H9 (cell line): Measurements from ENCODE around the gene KLHDC10. TPM values are rescaled to one million over a fixed set of nuclear protein-coding genes. Genes with fewer than 3 reads are reported as not detected.

Experiments used
- DNase-seq: peaks from one replicate; pipeline ENCODE4 v3.0.0-alpha.2; 2017
- H2AFZ ChIP-seq: one replicate; pipeline ENCODE4 v1.6.1; 2013; ENCODE audit warnings: mild to moderate bottlenecking, low read length, control low read depth, moderate library complexity
- H2AK5ac ChIP-seq: 2 replicates; pipeline ENCODE4 v1.6.1; 2013; ENCODE audit warnings: low read length, control low read depth, mixed read lengths; ENCODE audit not compliant: insufficient read length
- H2BK120ac ChIP-seq: one replicate; pipeline ENCODE4 v1.6.1; 2013; ENCODE audit warnings: low read depth, mild to moderate bottlenecking, low read length, control low read depth, inconsistent platforms; ENCODE audit not compliant: poor library complexity, severe bottlenecking
- H2BK12ac ChIP-seq: 2 replicates; pipeline ENCODE4 v1.6.1; 2013; ENCODE audit warnings: low read length, control low read depth, mixed read lengths, low read depth; ENCODE audit not compliant: insufficient read length
- H2BK15ac ChIP-seq: 2 replicates; pipeline ENCODE4 v1.6.1; 2013; ENCODE audit warnings: low read depth, low read length, control low read depth
- H2BK20ac ChIP-seq: one replicate; pipeline ENCODE4 v1.6.1; 2013; ENCODE audit warnings: low read depth, mild to moderate bottlenecking, low read length, control low read depth, inconsistent platforms; ENCODE audit not compliant: poor library complexity, severe bottlenecking
- H2BK5ac ChIP-seq: 2 replicates; pipeline ENCODE4 v1.6.1; 2013; ENCODE audit warnings: low read length, control low read depth, mixed read lengths; ENCODE audit not compliant: insufficient read length
- H3K14ac ChIP-seq: 2 replicates; pipeline ENCODE4 v1.6.1; 2013; ENCODE audit warnings: low read length, control low read depth; ENCODE audit not compliant: insufficient read depth
- H3K18ac ChIP-seq: 2 replicates; pipeline ENCODE4 v1.6.1; 2013; ENCODE audit warnings: low read depth, mild to moderate bottlenecking, mixed read lengths, low read length, control low read depth; ENCODE audit not compliant: insufficient read length
- H3K23ac ChIP-seq: 2 replicates; pipeline ENCODE4 v1.6.1; 2013; ENCODE audit warnings: low read length, control low read depth, mixed read lengths, low read depth; ENCODE audit not compliant: insufficient read length
- H3K23me2 ChIP-seq: 2 replicates; pipeline ENCODE4 v1.6.1; 2013; ENCODE audit warnings: low read depth, mild to moderate bottlenecking, mixed read lengths, low read length, control low read depth; ENCODE audit not compliant: insufficient read length, poor library complexity, severe bottlenecking
- H3K27ac ChIP-seq: 2 replicates; pipeline ENCODE4 v1.5.1; 2013; ENCODE audit warnings: low read length, control low read depth, mixed read lengths, low read depth; ENCODE audit not compliant: insufficient read length
- H3K27me3 ChIP-seq: 2 replicates; pipeline ENCODE4 v1.6.1; 2013; ENCODE audit warnings: low read length, control low read depth, inconsistent platforms; ENCODE audit not compliant: insufficient read depth
- H3K4ac ChIP-seq: 2 replicates; pipeline ENCODE4 v1.6.1; 2013; ENCODE audit warnings: low read depth, mild to moderate bottlenecking, control low read depth, inconsistent platforms, low read length, moderate library complexity
- H3K4me1 ChIP-seq: 2 replicates; pipeline ENCODE4 v1.6.1; 2013; ENCODE audit warnings: low read length, control low read depth, inconsistent platforms; ENCODE audit not compliant: insufficient read depth
- H3K4me2 ChIP-seq: 2 replicates; pipeline ENCODE4 v1.6.1; 2013; ENCODE audit warnings: low read length, control low read depth, mixed read lengths; ENCODE audit not compliant: insufficient read length, insufficient read depth
- H3K56ac ChIP-seq: 2 replicates; pipeline ENCODE4 v1.6.1; 2013; ENCODE audit warnings: low read depth, mild to moderate bottlenecking, mixed read lengths, low read length, control low read depth; ENCODE audit not compliant: insufficient read length
- H3K79me1 ChIP-seq: 2 replicates; pipeline ENCODE4 v1.6.1; 2013; ENCODE audit warnings: low read depth, mild to moderate bottlenecking, moderate library complexity, low read length, control low read depth, inconsistent platforms; ENCODE audit not compliant: insufficient read depth, poor library complexity, severe bottlenecking
- H3K79me2 ChIP-seq: 2 replicates; pipeline ENCODE4 v1.6.1; 2013; ENCODE audit warnings: low read length, control low read depth, inconsistent platforms; ENCODE audit not compliant: insufficient read depth
- H3K9ac ChIP-seq: 2 replicates; pipeline ENCODE4 v1.6.1; 2013; ENCODE audit warnings: low read length, control low read depth, mixed read lengths; ENCODE audit not compliant: insufficient read length; ENCODE audit errors: extremely low read depth
- H3K9me3 ChIP-seq: one replicate; pipeline ENCODE4 v1.6.1; 2013; ENCODE audit warnings: low read depth, low read length, inconsistent platforms; ENCODE audit not compliant: control insufficient read depth
- H3T11ph ChIP-seq: one replicate; pipeline ENCODE4 v1.6.1; 2013; ENCODE audit warnings: mild to moderate bottlenecking, low read length, control low read depth, inconsistent platforms
- H4K20me1 ChIP-seq: one replicate; pipeline ENCODE4 v1.6.1; 2013; ENCODE audit not compliant: control insufficient read depth, insufficient read length, insufficient read depth
- H4K5ac ChIP-seq: 2 replicates; pipeline ENCODE4 v1.6.1; 2013; ENCODE audit warnings: low read depth, mild to moderate bottlenecking, mixed read lengths, low read length, control low read depth; ENCODE audit not compliant: insufficient read length
- H4K8ac ChIP-seq: replicated peaks from 2 replicates; pipeline ENCODE4 v1.6.1; 2013; ENCODE audit warnings: low read length, control low read depth, mixed read lengths, low read depth; ENCODE audit not compliant: insufficient read length
- H4K91ac ChIP-seq: 2 replicates; pipeline ENCODE4 v1.6.1; 2013; ENCODE audit warnings: low read depth, mild to moderate bottlenecking, moderate library complexity, mixed read lengths, low read length, control low read depth; ENCODE audit not compliant: insufficient read length
- H3K27ac Mint-ChIP-seq, 3 experiments: 2 replicates in 2 of 3; 3 replicates in 1 of 3; pipeline ENCODE4 v1.8.0; 2020 to 2021; ENCODE audit warnings: mixed read lengths in 3 of 3, mild to moderate bottlenecking in 1 of 3, moderate library complexity in 1 of 3
- H3K27me3 Mint-ChIP-seq: 2 replicates; pipeline ENCODE4 v1.8.0; 2021; ENCODE audit warnings: low read depth, mild to moderate bottlenecking, moderate library complexity, mixed read lengths
- H3K36me3 Mint-ChIP-seq, 3 experiments: 2 replicates in 2 of 3; 3 replicates in 1 of 3; pipeline ENCODE4 v1.8.0; 2020 to 2021; ENCODE audit warnings: low read depth in 3 of 3, mixed read lengths in 3 of 3; ENCODE audit not compliant: insufficient read depth in 1 of 3
- H3K4me1 Mint-ChIP-seq, 2 experiments: 2 replicates each; pipeline ENCODE4 v1.8.0; 2020; ENCODE audit warnings: mixed read lengths in 2 of 2
- H3K4me3 Mint-ChIP-seq, 2 experiments: 2 replicates in 1 of 2; 3 replicates in 1 of 2; pipeline ENCODE4 v1.8.0; 2020 to 2021; ENCODE audit warnings: mild to moderate bottlenecking in 2 of 2, mixed read lengths in 2 of 2, moderate library complexity in 1 of 2
- H3K9me3 Mint-ChIP-seq, 2 experiments: 2 replicates in 1 of 2; 3 replicates in 1 of 2; pipeline ENCODE4 v1.8.0; 2020; ENCODE audit warnings: mild to moderate bottlenecking in 2 of 2, mixed read lengths in 2 of 2, moderate library complexity in 1 of 2
- CTCF ChIP-seq: fragments of 200-600 bp; sonication (generic); conservative IDR thresholded peaks from 3 replicates; pipeline ENCODE4 v1.8.0; 2021; ENCODE audit warnings: antibody characterized with exemption, mild to moderate bottlenecking
- WGBS: extraction: QIAGEN DNeasy Blood & Tissue Kit; methylation state at CpG from one replicate; pipeline ENCODE4 v1.1.7; 2013; ENCODE audit warnings: missing lambda C conversion rate, low lambda C conversion rate, mixed read lengths; ENCODE audit not compliant: insufficient read length; ENCODE audit errors: extremely low coverage; 5-methylcytosine and 5-hydroxymethylcytosine counted together
- total RNA-seq: library from RNA; stranded (reverse); gene quantifications from 2 replicates; pipeline ENCODE4 v1.2.1, GENCODE V29; 2021

Gene KLHDC10
- total RNA-seq, 1 experiment from 2014 or later = 17.3 TPM

GRCh38 chr7:130134726-130135125 is 64.4 kb downstream of the KLHDC10 start:
- H3K23ac ChIP-seq = no peak overlapping the region
- no peak overlapping the region for H3K56ac ChIP-seq
- no CpG with 5 or more reads among the region's 7 CpGs for WGBS
- no peaks in the 10 kb centered on the region for H3K9me3 ChIP-seq
- no peak overlapping the region for H3T11ph ChIP-seq
- H3K4me2 ChIP-seq = no peak overlapping the region
- TF ChIP-seq CTCF = no peak
- H3K14ac ChIP-seq = no peak overlapping the region
- H3K79me1 ChIP-seq = no peaks in the 10 kb centered on the region
- H2AK5ac ChIP-seq = no peak overlapping the region
- peaks cover 11 to 27% of the 10 kb centered on the region in 2 experiments for H3K4me1 Mint-ChIP-seq
- no peak overlapping the region for H3K18ac ChIP-seq
- no peak overlapping the region for H2BK120ac ChIP-seq
- H4K20me1 ChIP-seq = peaks cover 4% of the 10 kb centered on the region
- no peaks in the 10 kb centered on the region for H3K9me3 Mint-ChIP-seq
- H3K9ac ChIP-seq = no peak overlapping the region
- H2BK5ac ChIP-seq = no peak overlapping the region
- H2BK20ac ChIP-seq = no peak overlapping the region
- no peaks in the 10 kb centered on the region for H3K79me2 ChIP-seq
- H2BK15ac ChIP-seq = no peak overlapping the region
- peaks cover 6 to 25% (median 23%) of the 10 kb centered on the region in 3 experiments for H3K36me3 Mint-ChIP-seq
- H3K27ac Mint-ChIP-seq = no peak overlapping the region
- H2BK12ac ChIP-seq = no peak overlapping the region
- H3K27me3 Mint-ChIP-seq = peaks cover 7% of the 10 kb centered on the region
- no peaks in the 10 kb centered on the region for H3K27me3 ChIP-seq
- no peak overlapping the region for H4K8ac ChIP-seq
- no peak overlapping the region for H3K4ac ChIP-seq
- H2AFZ ChIP-seq = no peak overlapping the region
- DNase-seq = no peak
- H3K27ac ChIP-seq = no peak overlapping the region
- no peaks in the 10 kb centered on the region for H3K23me2 ChIP-seq
- no peak overlapping the region for H3K4me3 Mint-ChIP-seq
- no peaks in the 10 kb centered on the region for H3K4me1 ChIP-seq
- no peak overlapping the region for H4K91ac ChIP-seq
- no peak overlapping the region for H4K5ac ChIP-seq
